ENCODE data around the gene SH3BGRL3.

DNA sequence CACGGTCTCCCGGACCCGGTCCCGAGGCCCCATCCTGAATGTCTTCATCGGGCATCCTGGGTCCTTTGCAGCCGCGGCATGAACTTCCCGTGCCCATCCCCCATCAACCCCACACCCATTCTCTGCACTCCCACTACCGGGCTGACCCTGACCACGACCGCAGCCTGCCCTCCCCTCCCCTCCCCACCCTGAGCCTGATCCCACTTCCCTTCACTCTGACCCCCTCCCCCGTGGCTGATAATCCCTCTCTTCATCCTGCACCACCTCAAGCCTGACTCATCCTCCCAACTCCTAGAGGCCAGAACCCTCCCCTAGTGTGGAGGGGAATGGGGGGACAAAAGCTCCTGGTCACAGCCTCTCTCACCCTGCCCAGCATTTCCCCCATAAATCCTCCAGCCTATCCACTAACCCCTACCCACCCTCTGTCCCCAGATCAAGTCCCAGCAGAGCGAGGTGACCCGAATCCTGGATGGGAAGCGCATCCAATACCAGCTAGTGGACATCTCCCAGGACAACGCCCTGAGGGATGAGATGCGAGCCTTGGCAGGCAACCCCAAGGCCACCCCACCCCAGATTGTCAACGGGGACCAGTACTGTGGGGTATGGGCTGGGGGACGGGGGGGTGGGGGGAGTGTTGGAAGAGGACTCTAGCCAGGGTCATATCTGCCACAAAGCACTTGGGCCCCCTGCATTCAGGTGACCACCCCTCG lies 602 bp downstream of the SH3BGRL3 start:
- TF ChIP-seq FOXA1 (IDR thresholded peaks at IDR 0.05), result no peak
- TF ChIP-seq BHLHE40 (IDR thresholded peaks at IDR 0.05; ENCODE audit: borderline replicate concordance), result no peak
- no peak for TF ChIP-seq PKNOX1 (IDR thresholded peaks at IDR 0.05)
- no peak for TF ChIP-seq HDGF (IDR thresholded peaks at IDR 0.05; ENCODE audit: borderline replicate concordance)
- no peak for TF ChIP-seq SP1 (IDR thresholded peaks at IDR 0.05)
- TF ChIP-seq TARDBP (IDR thresholded peaks at IDR 0.05), result no peak
- no peak for TF ChIP-seq NFRKB (IDR thresholded peaks at IDR 0.05)
- TF ChIP-seq FOXM1 (IDR thresholded peaks at IDR 0.05; ENCODE audit: borderline replicate concordance), result no peak
- no peak for TF ChIP-seq CTBP1 (IDR thresholded peaks at IDR 0.05; ENCODE audit: borderline replicate concordance)
- no peak for TF ChIP-seq ZNF384 (IDR thresholded peaks at IDR 0.05)

Measured in HEK293T (cell line).